Endothelial cell of umbilical vein (primary cell): Measurements from ENCODE around the gene SH3BP1. TPM values are rescaled to one million over a fixed set of nuclear protein-coding genes. Genes with fewer than 3 reads are reported as not detected.

ENCODE experiments used
- BruUV-seq: library from RNA; stranded (reverse); fragments of 400-500 nt; replicated peaks from 2 replicates; lab custom pipeline; 2021; lab: Mats Ljungman, UMichigan
- CTCF ChIA-PET: fragments of 300-600, 350-600 bp; sonication (Branson Sonifier 250); formaldehyde crosslinking; loops from one replicate; lab custom pipeline; 2021; ENCODE audit warnings: antibody characterized with exemption, inconsistent platforms; lab: Charles Lee
- POLR2A ChIA-PET: fragments of 300-600, 350-600 bp; sonication (Branson Sonifier 250); formaldehyde crosslinking; loops from one replicate; lab custom pipeline; 2021; ENCODE audit warnings: antibody characterized with exemption, inconsistent platforms; lab: Charles Lee
- DNase-seq: peaks from one replicate; pipeline ENCODE4 v3.0.0-alpha.2; 2011; ENCODE audit warnings: low read depth, low spot score
- FAIRE-seq: peaks from 2 replicates; lab custom pipeline; 2011; peaks lifted over from hg19 to GRCh38; lab: Jason Lieb, UNC
- H2AFZ ChIP-seq: 2 replicates; pipeline ENCODE4 v1.6.0; 2012; ENCODE audit warnings: low read depth, low read length, control low read depth, inconsistent platforms
- H3K27ac ChIP-seq: 2 replicates; pipeline ENCODE4 v1.5.1; 2011; ENCODE audit warnings: low read depth, mild to moderate bottlenecking, control low read depth, low read length, moderate library complexity; ENCODE audit not compliant: insufficient read depth
- H3K27me3 ChIP-seq, 2 experiments: 2 replicates each; pipeline versions ENCODE4 v1.6.0 to v1.6.1; 2011; ENCODE audit warnings: low read length in 2 of 2, mixed read lengths in 1 of 2; ENCODE audit not compliant: control insufficient read depth in 2 of 2, insufficient read depth in 2 of 2
- H3K36me3 ChIP-seq, 2 experiments: 2 replicates in 1 of 2; 3 replicates in 1 of 2; pipeline ENCODE4 v1.5.1; 2011; ENCODE audit warnings: low read length in 2 of 2, mild to moderate bottlenecking in 1 of 2, moderate library complexity in 1 of 2; ENCODE audit not compliant: control insufficient read depth in 2 of 2, insufficient read depth in 2 of 2; ENCODE audit errors: extremely low read depth in 1 of 2
- H3K4me1 ChIP-seq: 3 replicates; pipeline ENCODE4 v1.5.1; 2011; ENCODE audit warnings: mild to moderate bottlenecking, low read length; ENCODE audit not compliant: control insufficient read depth, insufficient read depth; ENCODE audit errors: extremely low read depth
- H3K4me2 ChIP-seq: 2 replicates; pipeline ENCODE4 v1.6.1; 2011; ENCODE audit warnings: low read length, control low read depth, mixed read lengths; ENCODE audit not compliant: insufficient read depth
- H3K4me3 ChIP-seq, 3 experiments: fragments of 200-600 bp in 1 of 3; sonication (generic), shearing (Covaris generic) in 1 of 3; replicated peaks in 1 of 3; 2 replicates each; pipeline ENCODE4 v1.5.1; 2011 to 2016; ENCODE audit warnings: control low read depth in 3 of 3, low read length in 3 of 3, mild to moderate bottlenecking in 2 of 3, inconsistent platforms in 1 of 3, low read depth in 1 of 3, moderate library complexity in 1 of 3; ENCODE audit not compliant: insufficient read depth in 1 of 3
- H3K79me2 ChIP-seq: 2 replicates; pipeline ENCODE4 v1.6.0; 2012; ENCODE audit warnings: low read length, inconsistent platforms; ENCODE audit not compliant: control insufficient read depth, insufficient read depth
- H3K9ac ChIP-seq: replicated peaks from 2 replicates; pipeline ENCODE3; 2011; ENCODE audit warnings: low read length, control low read depth; ENCODE audit not compliant: insufficient read depth; ENCODE audit errors: extremely low read depth
- H3K9me1 ChIP-seq: replicated peaks from 3 replicates; pipeline ENCODE4 v1.6.0; 2011; ENCODE audit warnings: mild to moderate bottlenecking, low read length; ENCODE audit not compliant: control insufficient read depth, insufficient read depth; ENCODE audit errors: extremely low read depth
- H3K9me3 ChIP-seq: replicated peaks from 2 replicates; pipeline ENCODE4 v1.5.1; 2012; ENCODE audit warnings: low read length, inconsistent platforms; ENCODE audit not compliant: control insufficient read depth, insufficient read depth
- H4K20me1 ChIP-seq: replicated peaks from 2 replicates; pipeline ENCODE3; 2011; ENCODE audit warnings: mild to moderate bottlenecking, low read length; ENCODE audit not compliant: control insufficient read depth, insufficient read depth; ENCODE audit errors: extremely low read depth
- CTCF ChIP-seq, 2 donors: IDR thresholded peaks; 1 replicate in 1 of 2; 2 replicates in 1 of 2; pipeline ENCODE4 v1.5.1; 2011; ENCODE audit warnings: low read length in 2 of 2, mild to moderate bottlenecking in 2 of 2, moderate library complexity in 2 of 2, control low read depth in 1 of 2, inconsistent platforms in 1 of 2, low read depth in 1 of 2; ENCODE audit not compliant: insufficient read depth in 1 of 2; ENCODE audit errors: extremely low read depth in 1 of 2
- EZH2 ChIP-seq: IDR thresholded peaks from 2 replicates; pipeline ENCODE4 v1.6.1; 2012; ENCODE audit warnings: borderline replicate concordance, low read depth, mild to moderate bottlenecking, moderate library complexity, low read length, inconsistent platforms; ENCODE audit not compliant: severe bottlenecking
- FOS ChIP-seq: IDR thresholded peaks from 2 replicates; pipeline ENCODE4 v1.6.1; 2011; ENCODE audit warnings: mild to moderate bottlenecking, low read length, moderate library complexity, borderline replicate concordance; ENCODE audit not compliant: insufficient read depth
- GATA2 ChIP-seq: IDR thresholded peaks from 2 replicates; pipeline ENCODE4 v1.7.0; 2011; ENCODE audit warnings: low read depth, mild to moderate bottlenecking, moderate library complexity, mixed read lengths, low read length; ENCODE audit not compliant: insufficient read length, insufficient read depth
- JUN ChIP-seq: IDR thresholded peaks from 2 replicates; pipeline ENCODE4 v1.6.1; 2011; ENCODE audit warnings: borderline replicate concordance, low read depth; ENCODE audit not compliant: insufficient read length, insufficient read depth
- MAX ChIP-seq: IDR thresholded peaks from 2 replicates; pipeline ENCODE4 v1.6.1; 2011; ENCODE audit not compliant: insufficient read depth, insufficient read length
- MYC ChIP-seq: IDR thresholded peaks from one replicate; pipeline ENCODE4 v1.6.1; 2011; ENCODE audit warnings: mild to moderate bottlenecking, low read depth, low read length
- POLR2A ChIP-seq: IDR thresholded peaks from 2 replicates; pipeline ENCODE4 v1.6.1; 2012; ENCODE audit warnings: low read depth, mild to moderate bottlenecking, control low read depth, low read length
- POLR2AphosphoS5 ChIP-seq: IDR thresholded peaks from 2 replicates; pipeline ENCODE4 v1.6.1; 2012; ENCODE audit warnings: low read depth, mild to moderate bottlenecking, control low read depth, low read length, moderate library complexity; ENCODE audit not compliant: insufficient read depth
- dilution Hi-C: fragments of 300-500 bp; cut with MboI; formaldehyde crosslinking; loops from one replicate; pipeline ENCODE4 v1.15.0; 2019; ENCODE audit warnings: low sequenced_read_pairs; ENCODE audit not compliant: extremely low pct_ligation_motif_present
- intact Hi-C: fragments of 100-400 bp; cut with micrococcal nuclease; formaldehyde crosslinking; loops from one replicate; pipeline ENCODE4 v1.10.0; 2022
- polyA plus RNA-seq, 4 experiments: library from polyadenylated mRNA; depleted of rRNA in 3 of 4; stranded (reverse) in 3 of 4; unstranded in 1 of 4; fragments of >200 nt; gene quantifications; 2 replicates each; pipeline versions ENCODE4 v1.2.1 to v1.2.3, GENCODE V29; 2011 to 2012; ENCODE audit warnings: missing spikeins in 1 of 4
- total RNA-seq: library from RNA; stranded (reverse); gene quantifications from 2 replicates; pipeline ENCODE4 v1.2.3, GENCODE V29; 2021

Gene SH3BP1
- total and polyA plus RNA-seq, 2 donors (not counting 3 experiments of a cell fraction or from before 2014, with no cell fraction given) = 2.3 to 4.3 TPM

GRCh38 chr22:37624876-37625275 is 14.6 kb upstream of the SH3BP1 start:
- H3K9me1 ChIP-seq = no peaks in the 10 kb centered on the region
- BruUV-seq = no TSS peak
- peaks cover 3 to 12% of the 10 kb centered on the region in 2 experiments for H3K36me3 ChIP-seq
- peaks cover 7% of the 10 kb centered on the region for H3K4me1 ChIP-seq
- H3K4me2 ChIP-seq = no peak overlapping the region
- H3K9ac ChIP-seq = no peak overlapping the region
- H3K27me3 ChIP-seq = no peaks in the 10 kb centered on the region
- ChIA-PET POLR2A (interaction anchor here (1.1 kb wide), 1 partner anchor 18 kb away, joined by 4 read pairs; no protein-coding TSS in a partner anchor), CTCF (interaction anchor here (0.6 to 3.3 kb wide), 6 partner anchors 12 to 167 kb away, joined by 3 to 28 read pairs (median 6); no protein-coding TSS in a partner anchor)
- TF ChIP-seq JUN (no peak), EZH2 (no peak), GATA2 (no peak), CTCF (IDR thresholded peaks at IDR 0.05; ENCODE audit: extremely low read depth in 1 of 2, insufficient read depth in 1 of 2, low read depth in 1 of 2, low read length in 2 of 2) (no peak), POLR2A (no peak), FOS (no peak), MAX (no peak), MYC (no peak), POLR2AphosphoS5 (no peak)
- intact Hi-C loops = no loop called here
- FAIRE-seq (no peak), DNase-seq (no peak)
- dilution Hi-C loops = no loop called here
- no peak overlapping the region for H3K27ac ChIP-seq
- no peaks in the 10 kb centered on the region for H3K9me3 ChIP-seq
- no peaks in the 10 kb centered on the region for H4K20me1 ChIP-seq
- H3K4me3 ChIP-seq = no peak overlapping the region
- H3K79me2 ChIP-seq = no peaks in the 10 kb centered on the region
- H2AFZ ChIP-seq = no peak overlapping the region
